ENCODE results near the gene CDH13. TPM values are rescaled to one million over a fixed set of nuclear protein-coding genes. Genes with fewer than 3 reads are reported as not detected.

Gene CDH13
- total RNA-seq, 1 donor from 2014 or later = 81.1 TPM

GRCh38 chr16:83623091-83623730 is 996.4 kb downstream of the CDH13 start:
- H3K4me1 Mint-ChIP-seq (ENCODE audit: low read depth, unreplicated experiment) = peaks cover 28% of the 10 kb centered on the region
- TF ChIP-seq CTCF (IDR thresholded peaks at IDR 0.05; ENCODE audit: partially characterized antibody, unreplicated experiment) = no peak
- peaks cover 2% of the 10 kb centered on the region for H3K9me3 Mint-ChIP-seq (ENCODE audit: unreplicated experiment)
- H3K4me3 Mint-ChIP-seq (ENCODE audit: unreplicated experiment) = no peak overlapping the region
- H3K27me3 Mint-ChIP-seq (ENCODE audit: unreplicated experiment) = peaks cover 14% of the 10 kb centered on the region
- DNase-seq = no peak
- peak overlapping the region; percentile 3 for H3K27ac Mint-ChIP-seq (ENCODE audit: unreplicated experiment)
- no peaks in the 10 kb centered on the region for H3K36me3 Mint-ChIP-seq (ENCODE audit: unreplicated experiment)

GRCh38 chr16:83623892-83624291 is 997.1 kb downstream of the CDH13 start:
- peaks cover 14% of the 10 kb centered on the region for H3K27me3 Mint-ChIP-seq (ENCODE audit: unreplicated experiment)
- peaks cover 2% of the 10 kb centered on the region for H3K9me3 Mint-ChIP-seq (ENCODE audit: unreplicated experiment)
- H3K4me1 Mint-ChIP-seq (ENCODE audit: low read depth, unreplicated experiment) = peaks cover 28% of the 10 kb centered on the region
- peak overlapping the region; percentile 59 for H3K27ac Mint-ChIP-seq (ENCODE audit: unreplicated experiment)
- no peak for TF ChIP-seq CTCF (IDR thresholded peaks at IDR 0.05; ENCODE audit: partially characterized antibody, unreplicated experiment)
- peak overlapping the region; percentile 63 for H3K4me3 Mint-ChIP-seq (ENCODE audit: unreplicated experiment)
- no peak for DNase-seq
- no peaks in the 10 kb centered on the region for H3K36me3 Mint-ChIP-seq (ENCODE audit: unreplicated experiment)

GRCh38 chr16:83624429-83625120 is 997.8 kb downstream of the CDH13 start:
- peaks cover 14% of the 10 kb centered on the region for H3K27me3 Mint-ChIP-seq (ENCODE audit: unreplicated experiment)
- H3K36me3 Mint-ChIP-seq (ENCODE audit: unreplicated experiment) = no peaks in the 10 kb centered on the region
- peaks cover 28% of the 10 kb centered on the region for H3K4me1 Mint-ChIP-seq (ENCODE audit: low read depth, unreplicated experiment)
- H3K9me3 Mint-ChIP-seq (ENCODE audit: unreplicated experiment) = peaks cover 2% of the 10 kb centered on the region
- no peak for DNase-seq
- peak overlapping the region; percentile 63 for H3K4me3 Mint-ChIP-seq (ENCODE audit: unreplicated experiment)
- H3K27ac Mint-ChIP-seq (ENCODE audit: unreplicated experiment) = peak overlapping the region; percentile 59
- TF ChIP-seq CTCF (IDR thresholded peaks at IDR 0.05; ENCODE audit: partially characterized antibody, unreplicated experiment) = no peak

- Mint-ChIP-seq H3K36me3 (ENCODE audit: unreplicated experiment) (no peaks in the 10 kb centered on the region), H3K27ac (ENCODE audit: unreplicated experiment) (no peak overlapping the region), H3K9me3 (ENCODE audit: unreplicated experiment) (no peaks in the 10 kb centered on the region), H3K4me3 (ENCODE audit: unreplicated experiment) (no peak overlapping the region), H3K4me1 (ENCODE audit: low read depth, unreplicated experiment) (peaks cover 28% of the 10 kb centered on the region), H3K27me3 (ENCODE audit: unreplicated experiment) (peaks cover 7% of the 10 kb centered on the region)
- DNase-seq = no peak
- TF ChIP-seq CTCF (IDR thresholded peaks at IDR 0.05; ENCODE audit: partially characterized antibody, unreplicated experiment) = no peak
These were observed 999.4 kb downstream of the CDH13 start for GRCh38 chr16:83626204-83626603.

GRCh38 chr16:83626676-83627075 is 999.9 kb downstream of the CDH13 start:
- H3K27me3 Mint-ChIP-seq (ENCODE audit: unreplicated experiment) = peaks cover 7% of the 10 kb centered on the region
- no peaks in the 10 kb centered on the region for H3K36me3 Mint-ChIP-seq (ENCODE audit: unreplicated experiment)
- H3K4me1 Mint-ChIP-seq (ENCODE audit: low read depth, unreplicated experiment) = peaks cover 28% of the 10 kb centered on the region
- no peak overlapping the region for H3K27ac Mint-ChIP-seq (ENCODE audit: unreplicated experiment)
- no peak overlapping the region for H3K4me3 Mint-ChIP-seq (ENCODE audit: unreplicated experiment)
- no peaks in the 10 kb centered on the region for H3K9me3 Mint-ChIP-seq (ENCODE audit: unreplicated experiment)
- no peak for TF ChIP-seq CTCF (IDR thresholded peaks at IDR 0.05; ENCODE audit: partially characterized antibody, unreplicated experiment)
- no peak for DNase-seq
